ENCODE measurements around the gene HIP1. TPM values are rescaled to one million over a fixed set of nuclear protein-coding genes. Genes with fewer than 3 reads are reported as not detected.
"Not testable (repeated sequence)": the region's sequence is repeated elsewhere in the genome, so short reads cannot be mapped to it uniquely, and the experiment has no call there.

Gene HIP1
- total and polyA plus RNA-seq, 4 donors = 10.2 to 51.2 (median 28.6) TPM

DNA sequence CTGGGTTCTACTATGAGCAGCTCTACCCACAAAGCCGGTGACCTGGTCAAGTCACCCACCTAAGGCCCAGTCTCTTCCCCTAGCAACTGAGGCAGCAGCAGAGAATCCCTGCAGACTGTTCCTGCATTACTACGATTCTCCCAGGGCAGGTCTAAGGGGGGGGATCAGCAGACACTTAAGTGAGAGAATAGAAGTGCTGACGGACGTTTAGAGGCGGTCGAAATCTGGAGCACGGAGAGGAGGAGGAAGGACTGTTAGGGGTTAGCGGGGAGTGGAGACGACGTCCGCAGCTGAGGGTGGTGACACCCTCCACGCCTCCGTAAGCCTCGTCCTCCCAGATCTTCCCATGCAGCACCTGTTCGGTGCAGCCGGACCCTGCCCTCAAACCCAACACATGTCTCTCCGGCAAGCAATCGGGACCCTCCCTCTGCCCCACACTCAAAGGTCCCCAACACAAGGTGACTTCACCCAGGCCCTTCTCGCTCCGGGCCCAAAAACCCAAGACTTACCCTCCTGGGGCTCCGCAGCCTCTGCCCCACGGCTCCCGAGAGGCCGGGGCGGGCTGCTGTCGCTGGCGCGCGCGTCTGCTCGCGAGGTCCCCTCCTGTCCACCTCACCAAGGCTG, 253.3 kb downstream of the HIP1 start:
- H3K4me1 ChIP-seq (ENCODE audit: control insufficient read depth in 5 of 5, insufficient read depth in 5 of 5, low read length in 5 of 5); H3K36me3 ChIP-seq (ENCODE audit: control insufficient read depth in 4 of 4, insufficient read depth in 4 of 4, low read length in 4 of 4); H3K9me3 ChIP-seq (ENCODE audit: control insufficient read depth in 4 of 4, insufficient read depth in 3 of 4, low read length in 3 of 4); H3K27me3 ChIP-seq (ENCODE audit: control insufficient read depth in 3 of 3, insufficient read depth in 3 of 3, low read length in 2 of 3): not testable (repeated sequence)
- WGBS, 2 donors = 1 to 2% methylated on average over 23 to 29 of the region's 32 CpGs
- peak overlapping the region in 1 of 2 donors; percentile 90 for H3K27ac ChIP-seq (ENCODE audit: low read depth in 1 of 2, low read length in 1 of 2)
- H3K9ac ChIP-seq (ENCODE audit: insufficient read depth in 1 of 2, low read length in 2 of 2) = peak overlapping the region in 1 of 2 donors; percentile 37
- H3K4me3 ChIP-seq = peak overlapping the region; percentile 61
- DNase-seq = peak in 2 of 3 donors; percentile 9 to 14
- ATAC-seq (ENCODE audit: insufficient read depth, low FRiP score) = peak; percentile 25

Small RNA genes lying within 50 kb of the gene (small RNA-seq; reads per million reads assigned to genes)
- not detected for gene AC211429.1 (ENCODE audit: low replicate concordance)
- gene RF00019 (ENCODE audit: low replicate concordance) = not detected

Other genes with a start within 250 kb of the HIP1 start
- gene SPDYE5, start 246.6 kb downstream of the HIP1 start, total RNA-seq = under 1 TPM in 1 of 2 donors, not detected in 1; 0.28 TPM
- gene SPDYE5, start 246.6 kb downstream of the HIP1 start, polyA plus RNA-seq = under 1 TPM in 1 of 2 donors, not detected in 1; 0.06 TPM
- gene CCL26, start 33.3 kb upstream of the HIP1 start, total RNA-seq = not detected
- gene CCL26, start 33.3 kb upstream of the HIP1 start, polyA plus RNA-seq = 1 to 10 TPM in 1 of 2 donors, under 1 TPM in 1; 0.94 to 2.2 TPM
- 1 to 10 TPM in 1 of 2 donors, not detected in 1; 4.8 TPM for gene CCL24, start 74.9 kb upstream of the HIP1 start, total RNA-seq
- 1 to 10 TPM; 1.1 to 2.8 TPM for gene CCL24, start 74.9 kb upstream of the HIP1 start, polyA plus RNA-seq
- 100 to 1,000 TPM in 1 of 2 donors, 10 to 100 TPM in 1; 25.1 to 102 TPM for gene RHBDD2, start 140.1 kb upstream of the HIP1 start, total RNA-seq
- gene RHBDD2, start 140.1 kb upstream of the HIP1 start, polyA plus RNA-seq = 10 to 100 TPM; 67.0 to 97.1 TPM
- 100 to 1,000 TPM; 111 to 284 TPM for gene POR, start 176.2 kb upstream of the HIP1 start, total RNA-seq
- gene POR, start 176.2 kb upstream of the HIP1 start, polyA plus RNA-seq = 100 to 1,000 TPM; 243 to 305 TPM